B cell (primary cell): ENCODE data around the gene PAF1.

Source experiments
- EZH2 ChIP-seq: IDR thresholded peaks from 2 replicates; pipeline ENCODE4 v1.6.1; 2012; ENCODE audit warnings: borderline replicate concordance, low read depth, mild to moderate bottlenecking, moderate library complexity, low read length; ENCODE audit not compliant: insufficient read depth, poor library complexity, severe bottlenecking
- TF ChIP-seq, protein P1 (sequence below): fragments of 200-600 bp; IDR thresholded peaks from one replicate; pipeline ENCODE4 v1.8.0; 2022; ENCODE audit warnings: antibody characterized with exemption, mild to moderate bottlenecking

DNA sequence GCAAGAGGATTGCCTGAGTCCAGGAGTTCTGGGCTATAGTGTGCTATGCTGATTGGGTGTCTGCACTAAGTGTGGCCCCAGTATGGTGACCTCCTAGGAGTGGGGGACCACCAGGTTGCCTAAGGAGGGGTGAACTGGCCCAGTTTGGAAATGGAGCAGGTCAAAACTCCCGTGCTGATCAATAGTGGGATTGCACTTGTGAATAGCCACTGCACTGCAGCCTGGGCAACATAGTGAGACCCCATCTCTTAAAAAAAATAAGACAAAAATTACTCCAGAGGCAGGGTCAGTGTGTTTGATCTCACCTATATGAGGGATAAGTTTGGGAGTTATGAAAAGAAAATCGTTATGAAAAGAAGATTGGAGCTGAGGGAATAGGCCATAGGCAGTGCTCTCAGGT lies 21.7 kb downstream of the PAF1 start:
- TF ChIP-seq, protein P1, sequence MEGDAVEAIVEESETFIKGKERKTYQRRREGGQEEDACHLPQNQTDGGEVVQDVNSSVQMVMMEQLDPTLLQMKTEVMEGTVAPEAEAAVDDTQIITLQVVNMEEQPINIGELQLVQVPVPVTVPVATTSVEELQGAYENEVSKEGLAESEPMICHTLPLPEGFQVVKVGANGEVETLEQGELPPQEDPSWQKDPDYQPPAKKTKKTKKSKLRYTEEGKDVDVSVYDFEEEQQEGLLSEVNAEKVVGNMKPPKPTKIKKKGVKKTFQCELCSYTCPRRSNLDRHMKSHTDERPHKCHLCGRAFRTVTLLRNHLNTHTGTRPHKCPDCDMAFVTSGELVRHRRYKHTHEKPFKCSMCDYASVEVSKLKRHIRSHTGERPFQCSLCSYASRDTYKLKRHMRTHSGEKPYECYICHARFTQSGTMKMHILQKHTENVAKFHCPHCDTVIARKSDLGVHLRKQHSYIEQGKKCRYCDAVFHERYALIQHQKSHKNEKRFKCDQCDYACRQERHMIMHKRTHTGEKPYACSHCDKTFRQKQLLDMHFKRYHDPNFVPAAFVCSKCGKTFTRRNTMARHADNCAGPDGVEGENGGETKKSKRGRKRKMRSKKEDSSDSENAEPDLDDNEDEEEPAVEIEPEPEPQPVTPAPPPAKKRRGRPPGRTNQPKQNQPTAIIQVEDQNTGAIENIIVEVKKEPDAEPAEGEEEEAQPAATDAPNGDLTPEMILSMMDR, result no peak
- TF ChIP-seq EZH2, result no peak
